ENCODE data around the gene DSCAM. TPM values are rescaled to one million over a fixed set of nuclear protein-coding genes. Genes with fewer than 3 reads are reported as not detected.

The DSCAM gene
- total RNA-seq, 1 experiment from 2014 or later: not detected

GRCh38 chr21:40796464-40796863 lies 50.5 kb downstream of the DSCAM start:
- in situ Hi-C loops (cut with HindIII; ENCODE audit: low pct_unique_long_range_greater_than_20kb, low sequenced_read_pairs): no loop called here
- no peak for DNase-seq (ENCODE audit: low read depth, low spot score)

DNA sequence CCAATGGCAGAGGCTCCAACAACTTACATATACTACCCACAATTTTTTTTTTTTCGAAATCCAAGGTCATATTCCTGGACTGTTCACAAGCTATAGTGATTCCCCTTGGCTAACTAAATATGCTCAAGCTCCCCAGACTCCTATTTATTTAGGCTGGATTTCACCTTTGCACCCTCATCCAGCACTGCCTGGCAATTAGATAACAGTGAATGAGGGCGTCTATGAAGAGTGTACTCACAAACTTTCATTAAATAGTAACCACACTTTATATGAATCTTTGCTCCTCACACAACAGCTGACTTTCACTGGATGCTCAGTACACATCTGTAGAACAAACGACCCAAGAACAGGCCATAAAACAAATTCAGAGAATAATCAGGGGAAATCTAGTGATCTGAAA lies 51.6 kb downstream of the DSCAM start:
- in situ Hi-C loops (cut with HindIII; ENCODE audit: low pct_unique_long_range_greater_than_20kb, low sequenced_read_pairs): no loop called here
- DNase-seq (ENCODE audit: low read depth, low spot score): no peak

GRCh38 chr21:40792691-40793456 lies 54.1 kb downstream of the DSCAM start:
- no peak for DNase-seq (ENCODE audit: low read depth, low spot score)

DNA sequence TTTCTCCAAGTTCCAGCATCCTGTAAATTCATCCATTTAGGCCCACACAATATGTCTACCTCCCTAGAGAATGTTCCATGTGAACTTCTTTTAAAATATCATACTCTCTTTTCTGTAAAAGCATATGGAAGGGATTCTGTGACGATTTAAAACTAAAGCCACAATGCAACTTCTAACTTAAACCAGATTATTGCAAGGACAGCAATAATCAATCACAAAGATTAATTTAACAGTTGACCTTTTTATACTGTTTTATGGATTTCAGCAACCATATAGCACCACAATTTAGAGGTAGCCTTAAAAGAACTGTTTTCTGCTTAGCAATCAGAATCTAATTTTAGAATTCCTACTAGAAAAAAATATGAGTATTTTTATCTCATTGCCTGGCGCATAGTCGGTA lies 58.3 kb downstream of the DSCAM start:
- no peak for DNase-seq (ENCODE audit: low read depth, low spot score)
- in situ Hi-C loops (cut with HindIII; ENCODE audit: low pct_unique_long_range_greater_than_20kb, low sequenced_read_pairs): no loop called here

More at GRCh38 chr21:40792691-40793456, 54.1 kb downstream of the DSCAM start:
- in situ Hi-C loops (cut with HindIII; ENCODE audit: low pct_unique_long_range_greater_than_20kb, low sequenced_read_pairs): no loop called here

DNA sequence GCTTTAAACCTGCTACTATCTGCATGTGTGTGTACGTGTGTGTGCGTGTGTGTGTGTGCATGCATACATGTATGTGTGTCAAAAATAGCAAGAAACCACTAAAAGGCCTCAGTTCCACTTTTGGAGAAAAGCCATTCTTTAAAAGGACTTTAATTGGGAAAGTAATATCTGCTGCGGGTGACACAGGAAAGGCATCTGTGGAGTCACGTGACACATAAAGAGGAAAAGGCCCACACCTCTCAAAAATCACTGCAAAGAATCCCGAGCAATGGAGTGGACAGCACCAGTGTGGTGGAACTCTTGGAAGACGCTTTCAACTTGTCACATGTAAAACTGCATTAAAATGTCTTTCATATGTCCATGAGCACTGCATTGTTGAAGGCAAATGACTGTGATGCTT lies 63.6 kb downstream of the DSCAM start:
- in situ Hi-C loops (cut with HindIII; ENCODE audit: low pct_unique_long_range_greater_than_20kb, low sequenced_read_pairs): no loop called here

DNA sequence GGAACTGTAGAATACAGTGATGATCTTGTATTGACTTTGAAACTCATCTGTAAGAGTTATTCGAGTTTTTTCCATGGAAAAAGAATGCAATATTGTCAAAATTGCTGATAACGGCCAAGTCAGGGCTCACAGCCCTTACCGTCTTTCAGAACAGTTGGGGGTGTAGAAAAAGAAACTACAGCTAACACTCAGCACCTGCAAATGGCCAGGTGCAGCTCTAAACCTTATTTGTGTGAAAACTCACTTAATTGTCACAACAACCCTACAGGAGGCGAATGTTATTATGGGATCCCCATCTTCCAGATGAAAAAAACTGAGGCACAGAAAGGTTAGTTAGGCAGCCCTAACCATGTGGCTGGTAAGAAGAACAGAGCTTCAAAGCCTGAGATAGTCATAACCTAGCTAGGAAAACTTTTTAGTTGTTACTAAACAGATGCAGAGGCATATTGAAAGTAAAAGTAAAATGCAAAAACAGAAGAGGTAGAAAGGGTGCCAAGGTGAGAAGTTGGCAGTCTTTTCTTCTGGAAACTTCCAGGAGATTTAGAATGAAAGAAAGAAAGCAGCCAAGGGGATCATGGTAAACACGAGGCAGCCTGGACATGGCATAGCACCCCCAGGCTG lies 76.4 kb downstream of the DSCAM start:
- in situ Hi-C loops (cut with HindIII; ENCODE audit: low pct_unique_long_range_greater_than_20kb, low sequenced_read_pairs): no loop called here
- DNase-seq (ENCODE audit: low read depth, low spot score): no peak

More for the DNA sequence above, 63.6 kb downstream of the DSCAM start:
- DNase-seq (ENCODE audit: low read depth, low spot score): no peak

GRCh38 chr21:40769231-40769630 lies 77.7 kb downstream of the DSCAM start:
- in situ Hi-C loops (cut with HindIII; ENCODE audit: low pct_unique_long_range_greater_than_20kb, low sequenced_read_pairs): no loop called here
- DNase-seq (ENCODE audit: low read depth, low spot score): no peak

- in situ Hi-C loops (cut with HindIII; ENCODE audit: low pct_unique_long_range_greater_than_20kb, low sequenced_read_pairs): no loop called here
Measured at GRCh38 chr21:40768056-40768455, 78.9 kb downstream of the DSCAM start.

GRCh38 chr21:40766381-40766780 lies 80.6 kb downstream of the DSCAM start:
- no peak for DNase-seq (ENCODE audit: low read depth, low spot score)
- in situ Hi-C loops (cut with HindIII; ENCODE audit: low pct_unique_long_range_greater_than_20kb, low sequenced_read_pairs): no loop called here

More at GRCh38 chr21:40768056-40768455, 78.9 kb downstream of the DSCAM start:
- no peak for DNase-seq (ENCODE audit: low read depth, low spot score)

GRCh38 chr21:40765811-40766210 lies 81.1 kb downstream of the DSCAM start:
- no peak for DNase-seq (ENCODE audit: low read depth, low spot score)
- in situ Hi-C loops (cut with HindIII; ENCODE audit: low pct_unique_long_range_greater_than_20kb, low sequenced_read_pairs): no loop called here

DNA sequence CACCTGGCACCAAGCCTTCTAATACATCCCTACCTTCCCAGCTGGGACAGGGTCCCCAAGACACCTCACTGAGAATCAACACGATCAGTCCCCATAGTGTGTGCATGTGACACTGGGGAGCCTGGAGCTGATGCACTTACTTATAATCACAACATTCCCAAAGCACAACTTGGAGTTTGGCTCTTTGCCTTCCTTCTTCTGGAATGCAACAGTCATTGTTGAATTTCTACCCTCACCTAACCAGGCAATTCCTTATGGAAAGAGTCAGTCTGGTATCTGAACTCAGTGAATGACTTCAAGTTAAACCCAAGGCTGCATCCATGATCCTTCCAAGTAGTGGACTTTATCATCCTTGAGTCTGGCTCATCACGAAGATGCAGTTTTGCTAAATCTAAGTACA lies 86.1 kb downstream of the DSCAM start:
- no peak for DNase-seq (ENCODE audit: low read depth, low spot score)
- in situ Hi-C loops (cut with HindIII; ENCODE audit: low pct_unique_long_range_greater_than_20kb, low sequenced_read_pairs): no loop called here

DNA sequence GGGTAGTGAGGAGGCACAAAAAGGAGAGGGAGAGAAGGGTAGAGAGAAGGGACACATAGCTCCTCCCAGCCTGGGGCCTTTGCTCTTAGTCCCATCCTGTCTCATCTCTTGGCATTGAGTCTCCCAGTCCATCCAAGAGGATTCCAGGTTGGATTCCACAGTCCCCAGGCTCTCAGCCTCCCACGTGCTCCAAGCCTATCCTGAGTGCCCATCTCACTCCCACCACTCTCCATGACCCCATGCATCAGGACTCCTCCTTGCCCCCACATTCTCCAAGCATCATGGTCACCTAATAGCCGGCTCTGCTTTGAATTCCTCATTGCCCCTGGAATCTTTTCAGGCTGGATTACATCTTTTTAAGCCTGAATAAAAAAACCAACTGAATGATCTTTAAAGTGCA lies 87.9 kb downstream of the DSCAM start:
- in situ Hi-C loops (cut with HindIII; ENCODE audit: low pct_unique_long_range_greater_than_20kb, low sequenced_read_pairs): no loop called here
- no peak for DNase-seq (ENCODE audit: low read depth, low spot score)

DNA sequence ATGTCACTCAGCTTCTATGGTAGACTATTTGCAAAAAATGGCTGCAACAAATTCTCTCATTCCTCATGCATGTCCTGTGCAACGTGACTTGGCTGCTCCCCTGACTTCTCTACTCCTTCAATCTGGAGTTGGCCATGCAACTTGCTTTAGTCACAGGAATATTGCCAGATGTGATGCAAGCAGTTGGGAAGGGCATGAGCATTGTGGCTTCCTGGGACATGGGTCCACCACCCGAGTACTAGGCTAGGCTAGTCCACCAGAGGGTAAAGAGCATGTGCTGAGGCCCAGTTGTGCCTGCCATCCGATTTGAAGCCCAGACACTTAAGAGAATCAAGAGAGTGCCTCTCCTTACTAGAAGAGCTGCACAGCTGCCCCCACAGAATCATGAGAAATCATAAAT lies 89.6 kb downstream of the DSCAM start:
- no peak for DNase-seq (ENCODE audit: low read depth, low spot score)
- in situ Hi-C loops (cut with HindIII; ENCODE audit: low pct_unique_long_range_greater_than_20kb, low sequenced_read_pairs): no loop called here

- in situ Hi-C loops (cut with HindIII; ENCODE audit: low pct_unique_long_range_greater_than_20kb, low sequenced_read_pairs): no loop called here
- no peak for DNase-seq (ENCODE audit: low read depth, low spot score)
Measured at GRCh38 chr21:40754466-40754865, 92.5 kb downstream of the DSCAM start.

DNA sequence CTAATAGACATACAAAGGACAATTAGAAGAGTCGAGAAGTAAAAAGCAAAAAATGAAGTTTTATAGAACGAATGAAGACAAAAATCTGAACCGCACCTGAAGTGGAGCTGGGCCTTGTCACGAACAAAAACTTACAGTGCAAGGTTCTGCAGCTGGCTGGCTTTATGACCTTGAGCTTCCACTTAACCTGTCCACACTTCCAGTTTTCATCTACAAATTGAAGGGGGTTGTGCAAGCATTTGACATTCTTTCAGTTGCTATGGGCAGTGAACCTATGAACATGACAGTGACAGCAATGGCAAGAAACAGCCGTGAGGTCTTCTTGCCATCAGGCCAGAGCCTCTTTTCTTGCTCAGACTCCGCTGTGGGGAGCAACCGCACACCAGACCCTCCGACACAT lies 93.2 kb downstream of the DSCAM start:
- in situ Hi-C loops (cut with HindIII; ENCODE audit: low pct_unique_long_range_greater_than_20kb, low sequenced_read_pairs): no loop called here
- no peak for DNase-seq (ENCODE audit: low read depth, low spot score)

DNA sequence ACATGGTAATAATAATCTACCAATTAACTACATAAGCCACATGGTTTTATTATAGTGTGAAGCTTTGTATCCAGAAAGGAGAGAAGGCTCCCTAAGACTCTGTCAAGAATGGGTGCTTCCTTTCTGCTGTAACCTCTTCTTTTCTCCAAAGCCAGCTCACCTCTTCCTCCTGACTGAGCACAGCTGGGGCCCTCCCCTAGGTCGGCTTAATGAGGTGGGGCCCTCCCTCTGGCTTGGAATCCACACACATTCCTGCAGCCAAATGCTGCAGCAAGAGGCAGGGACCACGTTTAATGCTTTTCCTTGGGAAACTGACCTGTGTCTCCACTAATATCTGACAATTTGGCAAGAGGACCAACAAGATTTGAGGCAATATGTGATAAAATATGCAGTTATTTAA lies 94.8 kb downstream of the DSCAM start:
- in situ Hi-C loops (cut with HindIII; ENCODE audit: low pct_unique_long_range_greater_than_20kb, low sequenced_read_pairs): no loop called here
- no peak for DNase-seq (ENCODE audit: low read depth, low spot score)

DNA sequence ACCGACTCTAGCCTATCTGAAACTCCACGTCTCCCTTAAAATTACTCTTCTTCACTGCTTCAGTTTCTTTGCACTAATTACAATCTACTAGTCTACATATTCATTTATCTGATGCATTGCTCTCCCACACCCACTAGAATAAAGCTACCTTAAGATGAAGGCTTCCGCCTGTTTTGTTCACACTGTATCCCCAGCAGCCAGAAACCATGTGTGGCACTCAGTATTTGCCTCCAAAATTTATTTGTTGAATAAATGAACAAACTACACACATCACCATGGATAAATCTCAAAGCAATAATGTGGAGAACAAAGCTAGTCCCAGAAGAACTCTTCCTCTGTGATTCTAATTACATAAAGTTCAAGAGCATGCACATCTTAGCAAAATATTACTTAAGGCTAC lies 95.7 kb downstream of the DSCAM start:
- no peak for DNase-seq (ENCODE audit: low read depth, low spot score)
- in situ Hi-C loops (cut with HindIII; ENCODE audit: low pct_unique_long_range_greater_than_20kb, low sequenced_read_pairs): no loop called here

DNA sequence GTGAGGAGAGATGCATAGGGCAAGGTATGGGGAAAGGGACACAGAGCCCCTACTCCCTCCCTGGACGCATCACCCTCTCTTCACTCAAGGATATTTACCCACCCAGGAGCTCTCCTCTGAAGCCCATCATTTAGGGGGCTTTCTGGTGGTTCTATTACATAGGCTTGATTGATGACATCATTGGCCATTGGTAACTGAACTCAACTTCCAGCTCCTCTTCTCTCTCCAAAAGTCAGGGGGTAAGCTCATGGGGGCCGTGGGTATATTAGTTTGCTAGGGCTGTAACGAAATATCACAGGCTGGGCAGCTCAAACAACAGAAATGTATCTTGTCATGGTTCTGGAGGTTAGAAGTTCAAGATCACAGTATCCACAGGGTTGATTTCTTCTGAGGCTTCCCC lies 110.8 kb downstream of the DSCAM start:
- DNase-seq (ENCODE audit: low read depth, low spot score): no peak
- in situ Hi-C loops (cut with HindIII; ENCODE audit: low pct_unique_long_range_greater_than_20kb, low sequenced_read_pairs): no loop called here

DNA sequence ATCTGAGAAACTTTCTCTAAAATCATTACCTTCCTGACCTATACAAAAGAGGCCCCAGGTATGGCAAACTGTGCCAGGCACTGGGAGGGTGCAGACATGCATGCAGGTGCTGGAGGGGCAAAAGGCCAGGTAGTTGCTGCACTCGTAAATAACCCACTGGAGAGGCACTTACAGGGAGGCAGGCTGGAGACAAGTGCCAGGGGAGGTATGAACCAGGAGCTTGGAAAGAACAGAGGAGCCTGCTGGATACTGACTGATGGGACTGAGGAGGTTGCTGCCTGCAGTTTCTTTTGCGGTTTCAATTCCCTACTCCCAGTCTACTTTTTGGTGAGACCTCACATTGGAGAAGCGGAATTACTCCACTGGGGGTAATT lies 113.9 kb downstream of the DSCAM start:
- in situ Hi-C loops (cut with HindIII; ENCODE audit: low pct_unique_long_range_greater_than_20kb, low sequenced_read_pairs): no loop called here
- no peak for DNase-seq (ENCODE audit: low read depth, low spot score)

Data from SK-MEL-5 (cell line).